ENCODE results near the gene FZD7. TPM values are rescaled to one million over a fixed set of nuclear protein-coding genes. Genes with fewer than 3 reads are reported as not detected.
A peak's percentile ranks its signal among the peaks of the same experiment; 100 is the strongest.

The FZD7 gene
- total and polyA plus RNA-seq, 5 donors: 8.0 to 34.3 (median 23.9) TPM

DNA sequence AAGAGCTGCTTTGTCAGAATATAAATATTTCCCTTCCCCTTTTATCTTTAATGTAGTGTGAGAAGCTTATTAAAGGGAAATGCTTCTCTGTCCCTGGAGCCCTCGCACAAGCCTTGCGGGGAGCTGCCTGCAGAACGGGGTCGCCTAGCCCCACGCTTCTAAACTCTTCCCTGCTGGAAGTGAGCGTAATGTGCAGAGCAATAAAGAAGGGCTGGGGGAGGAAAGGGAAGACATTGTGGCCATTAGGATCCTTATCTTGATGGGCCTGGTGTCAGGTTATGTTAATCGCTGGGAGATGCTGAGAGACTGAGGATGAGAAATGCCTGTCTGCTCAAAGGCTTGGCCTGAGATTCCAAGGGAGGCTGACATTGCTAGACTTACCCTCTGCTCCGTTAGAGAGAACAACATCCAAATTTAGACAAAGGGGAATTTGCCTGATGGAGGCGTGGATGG, 18.9 kb upstream of the FZD7 start:
- no peak for DNase-seq
- Histone ChIP-seq H3K4me3 (ENCODE audit: low read length) (no peak overlapping the region), H3K4me1 (ENCODE audit: control insufficient read depth, insufficient read depth, low read length) (peaks cover 5% of the 10 kb centered on the region), H3K27ac (ENCODE audit: low read length) (no peak overlapping the region), H3K27me3 (ENCODE audit: control insufficient read depth, insufficient read depth) (no peaks in the 10 kb centered on the region), H3K9me3 (ENCODE audit: control insufficient read depth, low read length) (no peaks in the 10 kb centered on the region)
- WGBS: 37% methylated on average over 9 of the region's 9 CpGs
- intact Hi-C loops (cut with DNase I): no loop called here
- ATAC-seq: no peak

DNA sequence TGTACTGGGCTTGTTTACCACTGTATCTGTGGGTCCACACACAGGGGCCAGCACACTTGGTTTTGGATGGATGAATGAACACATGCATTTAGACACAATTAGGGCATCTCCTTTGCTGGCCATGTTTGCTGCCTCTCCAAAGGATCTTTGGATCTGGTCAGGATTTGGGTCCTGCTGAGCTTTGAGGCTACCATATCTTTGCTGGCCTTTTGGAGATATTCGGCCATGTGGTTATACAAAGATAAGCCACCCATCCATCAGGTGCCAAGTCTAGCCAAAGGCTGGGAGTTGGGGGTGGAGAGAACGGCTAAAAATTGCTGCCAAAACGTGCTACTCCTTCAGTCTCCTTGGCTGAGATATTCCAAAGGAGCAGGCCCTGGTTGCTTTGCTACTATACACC, 18.2 kb upstream of the FZD7 start:
- DNase-seq (no peak), ATAC-seq (no peak)

DNA sequence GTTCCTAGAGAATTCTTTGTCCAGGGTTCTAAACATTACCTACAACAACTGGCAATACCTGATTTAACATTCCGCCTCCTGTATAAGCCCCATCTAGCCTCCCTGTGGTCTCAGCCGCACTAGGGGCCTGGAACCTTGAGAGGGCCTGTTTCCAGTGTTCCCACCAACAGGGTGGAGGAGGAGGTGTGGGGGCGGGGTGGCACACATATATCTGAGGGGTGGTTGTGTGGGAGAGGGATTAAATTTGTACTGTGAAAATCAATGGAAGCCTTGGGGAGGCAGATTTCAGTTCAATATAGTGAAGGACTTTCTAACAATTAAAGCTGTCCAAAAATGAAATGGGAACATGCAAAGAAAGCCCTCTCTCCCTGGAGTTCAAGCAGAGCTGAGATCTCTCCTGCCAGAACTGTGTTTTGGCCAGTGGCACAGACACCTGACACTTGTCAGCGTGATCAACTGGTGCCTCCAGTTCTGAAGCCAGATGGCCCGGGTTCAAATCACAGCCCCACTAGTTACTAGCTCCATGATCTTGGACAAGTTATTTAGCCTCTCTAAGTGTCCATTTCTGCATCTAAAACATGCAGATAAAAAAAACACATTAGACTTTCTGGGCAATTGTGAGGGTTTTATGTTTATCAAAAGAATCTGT, 17.0 kb upstream of the FZD7 start:
- WGBS: 72% methylated on average over 5 of the region's 5 CpGs
- DNase-seq: peak in 2 of 3 donors; percentile 73 to 86
- peak; percentile 58 to 71 for ATAC-seq
- Histone ChIP-seq H3K9me3 (ENCODE audit: control insufficient read depth, low read length) (no peaks in the 10 kb centered on the region), H3K4me3 (ENCODE audit: low read length) (no peak overlapping the region), H3K27ac (ENCODE audit: low read length) (no peak overlapping the region), H3K4me1 (ENCODE audit: control insufficient read depth, insufficient read depth, low read length) (peaks cover 5% of the 10 kb centered on the region), H3K27me3 (ENCODE audit: control insufficient read depth, insufficient read depth) (no peaks in the 10 kb centered on the region)
- intact Hi-C loops (cut with DNase I): no loop called here

More for the DNA sequence above, 18.2 kb upstream of the FZD7 start:
- no peaks in the 10 kb centered on the region for H3K9me3 ChIP-seq (ENCODE audit: control insufficient read depth, low read length)
- 51% methylated on average over 3 of the region's 3 CpGs for WGBS
- peaks cover 5% of the 10 kb centered on the region for H3K4me1 ChIP-seq (ENCODE audit: control insufficient read depth, insufficient read depth, low read length)
- H3K27ac ChIP-seq (ENCODE audit: low read length): no peak overlapping the region
- H3K4me3 ChIP-seq (ENCODE audit: low read length): no peak overlapping the region
- intact Hi-C loops (cut with DNase I): no loop called here
- H3K27me3 ChIP-seq (ENCODE audit: control insufficient read depth, insufficient read depth): no peaks in the 10 kb centered on the region

DNA sequence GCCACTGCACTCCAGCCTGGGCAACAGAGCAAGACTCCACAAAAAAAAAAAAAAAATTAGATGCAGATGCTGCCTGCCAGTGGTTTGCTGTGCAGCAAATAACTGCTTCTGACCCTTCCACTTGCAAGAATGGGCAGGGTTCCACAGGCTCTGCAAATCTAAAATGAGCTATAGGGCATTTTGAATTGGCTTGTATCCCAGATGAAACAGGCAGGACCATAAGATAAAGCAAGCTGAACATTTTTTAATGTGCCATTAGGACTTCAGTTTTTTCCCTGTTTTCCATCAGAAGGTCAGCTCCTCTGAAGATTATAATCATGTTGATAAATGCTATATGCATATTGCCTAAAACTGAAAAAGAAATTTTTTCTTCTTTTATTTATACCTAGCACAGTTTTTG, 15.7 kb upstream of the FZD7 start:
- Histone ChIP-seq H3K27me3 (ENCODE audit: control insufficient read depth, insufficient read depth) (no peaks in the 10 kb centered on the region), H3K27ac (ENCODE audit: low read length) (no peak overlapping the region), H3K4me1 (ENCODE audit: control insufficient read depth, insufficient read depth, low read length) (peaks cover 5% of the 10 kb centered on the region), H3K4me3 (ENCODE audit: low read length) (no peak overlapping the region), H3K9me3 (ENCODE audit: control insufficient read depth, low read length) (no peaks in the 10 kb centered on the region)
- no peak for ATAC-seq
- no peak for DNase-seq
- intact Hi-C loops (cut with DNase I): no loop called here

DNA sequence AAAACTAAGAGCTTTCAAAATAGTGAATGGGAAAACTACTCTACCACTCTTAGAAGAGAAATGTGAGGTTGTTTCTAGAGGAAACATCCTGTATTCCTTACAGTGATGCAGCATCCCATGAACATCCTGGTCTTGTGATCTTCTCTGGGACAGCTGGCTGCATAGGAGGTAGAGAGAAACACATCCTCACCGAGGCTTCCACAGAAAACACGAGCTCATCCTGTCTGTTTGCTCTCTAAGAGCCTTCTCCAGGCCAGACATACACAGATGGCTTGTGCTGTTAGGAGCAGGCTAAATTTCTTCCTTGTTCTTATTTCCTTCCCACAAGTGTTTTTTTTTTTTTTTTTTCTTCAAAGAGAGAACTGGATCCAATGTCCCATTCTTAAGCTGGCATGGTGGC, 14.7 kb upstream of the FZD7 start:
- peaks cover 5% of the 10 kb centered on the region for H3K4me1 ChIP-seq (ENCODE audit: control insufficient read depth, insufficient read depth, low read length)
- 17% methylated on average over 2 of the region's 2 CpGs for WGBS

DNA sequence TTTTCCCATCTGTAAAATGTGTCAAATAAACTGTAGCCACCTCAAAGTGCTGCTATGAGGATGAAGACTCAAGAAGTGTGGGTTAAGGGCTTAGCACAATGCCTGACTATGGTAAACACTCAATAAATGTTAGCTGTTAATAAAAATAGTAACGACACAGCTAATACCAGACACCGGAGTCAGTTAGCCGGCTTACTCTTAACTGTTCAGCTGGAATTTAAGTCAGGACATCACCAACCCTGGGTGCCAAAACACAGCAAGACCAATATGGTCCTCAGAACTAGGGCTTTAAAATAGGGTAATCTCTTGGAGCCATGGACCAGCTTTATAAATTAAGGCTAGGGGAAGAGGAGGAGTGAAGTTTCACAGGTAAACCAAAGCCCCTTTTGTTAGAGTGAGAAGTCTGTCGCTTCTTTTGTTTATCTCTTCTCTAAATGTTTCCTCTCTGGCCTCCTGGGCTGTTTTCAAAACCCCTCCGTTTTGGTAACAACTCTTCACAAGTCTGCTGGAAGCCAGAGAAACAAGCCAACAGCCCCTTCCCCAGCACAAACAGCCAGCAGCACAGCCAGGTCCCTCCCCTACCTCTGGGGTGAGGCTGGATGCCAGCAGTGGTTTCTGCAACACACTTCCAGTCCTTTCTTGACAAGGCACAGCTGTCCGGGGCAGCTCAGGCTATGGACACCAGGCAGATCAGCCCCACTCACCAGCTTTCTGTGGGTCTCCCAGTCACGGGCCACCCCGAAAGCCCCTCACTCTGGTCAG, 13.8 kb upstream of the FZD7 start:
- Histone ChIP-seq H3K9me3 (ENCODE audit: control insufficient read depth, low read length) (no peaks in the 10 kb centered on the region), H3K4me3 (ENCODE audit: low read length) (no peak overlapping the region), H3K27me3 (ENCODE audit: control insufficient read depth, insufficient read depth) (no peaks in the 10 kb centered on the region), H3K27ac (ENCODE audit: low read length) (no peak overlapping the region), H3K4me1 (ENCODE audit: control insufficient read depth, insufficient read depth, low read length) (peaks cover 5% of the 10 kb centered on the region)
- ATAC-seq: peak; percentile 46 to 58
- DNase-seq: peak in 2 of 3 donors; percentile 33 to 77
- 41% methylated on average over 8 of the region's 8 CpGs for WGBS
- intact Hi-C loops (cut with DNase I): no loop called here

More for the DNA sequence above, 14.7 kb upstream of the FZD7 start:
- Histone ChIP-seq H3K27ac (ENCODE audit: low read length) (no peak overlapping the region), H3K9me3 (ENCODE audit: control insufficient read depth, low read length) (no peaks in the 10 kb centered on the region), H3K27me3 (ENCODE audit: control insufficient read depth, insufficient read depth) (no peaks in the 10 kb centered on the region), H3K4me3 (ENCODE audit: low read length) (no peak overlapping the region)
- intact Hi-C loops (cut with DNase I): no loop called here
- ATAC-seq (no peak), DNase-seq (no peak)

DNA sequence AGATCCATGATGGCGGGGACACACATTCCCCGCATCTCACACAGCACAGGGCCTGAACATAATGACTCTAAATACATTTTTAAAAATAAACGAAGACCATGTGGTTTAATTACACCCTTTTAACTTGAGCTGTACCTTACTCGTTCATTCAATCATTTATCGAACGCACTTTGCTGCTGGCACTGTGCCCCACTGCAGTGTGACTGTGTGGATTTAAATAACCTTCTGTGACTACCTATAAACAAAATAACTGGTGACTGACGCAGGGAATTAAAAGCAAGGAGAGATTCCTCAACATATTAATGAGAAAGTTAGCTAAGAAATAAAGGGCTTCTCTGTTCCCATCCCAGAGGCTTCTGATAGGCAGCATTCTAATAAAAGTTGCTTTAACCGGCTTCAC, 10.9 kb upstream of the FZD7 start:
- intact Hi-C loops (cut with DNase I): no loop called here
- no peaks in the 10 kb centered on the region for H3K9me3 ChIP-seq (ENCODE audit: control insufficient read depth, low read length)
- peak in 1 of 3 donors; percentile 45 for DNase-seq
- WGBS: 65% methylated on average over 8 of the region's 8 CpGs
- H3K4me3 ChIP-seq (ENCODE audit: low read length): no peak overlapping the region
- H3K27me3 ChIP-seq (ENCODE audit: control insufficient read depth, insufficient read depth): no peaks in the 10 kb centered on the region
- H3K27ac ChIP-seq (ENCODE audit: low read length): no peak overlapping the region
- ATAC-seq: no peak
- H3K4me1 ChIP-seq (ENCODE audit: control insufficient read depth, insufficient read depth, low read length): no peaks in the 10 kb centered on the region

DNA sequence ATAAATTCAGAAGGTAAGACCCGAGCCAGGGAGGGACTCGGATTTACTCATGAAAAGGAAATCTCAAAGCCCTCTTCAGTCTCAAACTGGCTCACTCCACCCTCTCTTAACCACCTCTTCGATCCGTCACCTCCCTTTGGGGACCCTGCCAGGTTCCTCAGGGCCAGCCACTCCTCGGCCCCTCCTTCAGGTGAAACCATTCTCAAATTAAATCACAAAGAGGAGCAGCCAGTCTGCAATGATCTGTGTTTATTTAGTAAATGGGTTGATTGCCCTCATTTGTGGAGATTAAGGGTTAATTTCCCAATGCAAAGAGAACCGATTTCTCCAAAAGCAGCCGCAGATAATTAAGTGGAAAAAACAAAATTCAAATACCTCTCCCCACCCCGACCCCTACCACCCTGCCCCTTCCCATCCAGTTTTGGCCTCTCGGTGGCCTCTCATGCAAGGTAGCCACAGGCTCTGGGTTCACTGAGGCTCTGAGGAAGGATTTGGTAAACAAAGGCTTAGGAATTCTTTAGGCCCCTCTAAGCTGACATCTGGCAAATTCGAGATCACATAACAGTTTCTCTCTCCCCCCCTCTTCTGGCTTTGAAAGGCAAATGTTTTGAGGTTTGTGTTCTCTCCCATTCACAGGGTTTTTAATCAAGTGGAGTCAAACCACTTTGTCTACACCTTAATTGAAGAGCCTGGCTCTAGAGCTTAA, 10.3 kb upstream of the FZD7 start:
- Histone ChIP-seq H3K4me3 (ENCODE audit: low read length) (no peak overlapping the region), H3K9me3 (ENCODE audit: control insufficient read depth, low read length) (no peaks in the 10 kb centered on the region), H3K27me3 (ENCODE audit: control insufficient read depth, insufficient read depth) (no peaks in the 10 kb centered on the region), H3K27ac (ENCODE audit: low read length) (no peak overlapping the region), H3K4me1 (ENCODE audit: control insufficient read depth, insufficient read depth, low read length) (no peaks in the 10 kb centered on the region)
- DNase-seq (no peak), ATAC-seq (no peak)
- WGBS: 57% methylated on average over 10 of the region's 10 CpGs
- intact Hi-C loops (cut with DNase I): no loop called here

DNA sequence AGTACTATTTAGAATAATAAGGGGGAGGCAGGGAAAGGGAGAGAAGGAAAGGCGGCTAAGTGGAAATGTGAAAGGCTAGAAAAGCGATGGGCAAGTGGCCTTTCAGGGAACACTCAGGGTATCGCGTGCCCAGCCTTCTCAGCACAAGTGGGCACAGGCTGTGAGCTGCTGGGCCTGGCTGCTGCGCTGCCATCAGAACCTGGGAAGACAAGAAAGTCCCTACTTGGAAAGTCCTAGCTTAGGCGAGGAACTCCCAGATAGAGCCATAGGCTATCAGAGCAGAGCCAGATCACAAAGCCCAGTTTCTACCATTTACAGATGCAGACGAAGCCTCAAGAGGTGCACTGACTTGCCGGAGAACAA, 9.8 kb upstream of the FZD7 start:
- Histone ChIP-seq H3K4me3 (ENCODE audit: low read length) (no peak overlapping the region), H3K4me1 (ENCODE audit: control insufficient read depth, insufficient read depth, low read length) (no peaks in the 10 kb centered on the region), H3K9me3 (ENCODE audit: control insufficient read depth, low read length) (no peaks in the 10 kb centered on the region), H3K27me3 (ENCODE audit: control insufficient read depth, insufficient read depth) (no peaks in the 10 kb centered on the region), H3K27ac (ENCODE audit: low read length) (no peak overlapping the region)
- peak in 1 of 2 donors; percentile 18 for ATAC-seq
- no peak for DNase-seq
- 88% methylated on average over 8 of the region's 8 CpGs for WGBS
- intact Hi-C loops (cut with DNase I): no loop called here

DNA sequence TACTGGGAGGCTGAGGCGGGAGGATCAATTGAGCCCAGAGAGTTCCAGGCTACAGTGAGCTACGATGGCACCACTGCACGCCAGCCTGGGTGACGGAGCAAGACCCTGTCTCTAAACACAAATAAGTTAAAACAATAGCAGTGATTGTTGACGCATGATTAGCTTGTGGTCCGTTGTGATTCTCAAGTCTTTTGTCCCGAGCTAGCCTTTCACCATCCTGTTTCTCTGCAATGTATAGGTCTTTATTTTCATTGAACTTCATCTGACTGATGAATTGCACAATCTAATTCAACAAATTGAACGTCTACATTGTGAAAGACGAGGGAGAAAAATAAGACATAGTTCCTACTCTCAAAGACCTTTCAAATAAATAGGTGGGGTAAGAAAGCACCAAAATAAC, 8.8 kb upstream of the FZD7 start:
- Histone ChIP-seq H3K27me3 (ENCODE audit: control insufficient read depth, insufficient read depth) (no peaks in the 10 kb centered on the region), H3K9me3 (ENCODE audit: control insufficient read depth, low read length) (no peaks in the 10 kb centered on the region), H3K27ac (ENCODE audit: low read length) (no peak overlapping the region), H3K4me1 (ENCODE audit: control insufficient read depth, insufficient read depth, low read length) (no peaks in the 10 kb centered on the region), H3K4me3 (ENCODE audit: low read length) (no peak overlapping the region)
- 86% methylated on average over 9 of the region's 9 CpGs for WGBS
- no peak for DNase-seq
- intact Hi-C loops (cut with DNase I): no loop called here
- no peak for ATAC-seq

DNA sequence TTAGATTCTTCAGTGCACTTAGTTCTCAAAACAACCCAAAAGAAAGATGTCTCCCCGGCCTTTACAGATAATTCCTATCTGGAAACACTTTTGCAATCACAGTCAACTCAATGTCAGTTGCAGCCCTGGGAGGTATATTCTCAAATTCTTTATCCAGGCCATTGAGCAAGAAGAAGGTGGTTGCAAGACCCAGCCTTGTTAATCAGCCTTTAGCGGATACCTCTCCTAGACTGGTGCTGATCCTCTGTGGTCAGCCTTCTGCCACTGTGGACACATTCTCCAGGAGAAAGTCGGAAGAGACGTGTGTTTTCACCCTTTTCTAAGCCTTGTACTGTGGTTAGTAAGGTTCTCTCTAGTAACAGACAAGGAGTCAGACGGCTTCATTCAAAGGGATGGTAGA, 7.8 kb upstream of the FZD7 start:
- H3K4me3 ChIP-seq (ENCODE audit: low read length): no peak overlapping the region
- ATAC-seq: no peak
- H3K27ac ChIP-seq (ENCODE audit: low read length): no peak overlapping the region
- no peaks in the 10 kb centered on the region for H3K27me3 ChIP-seq (ENCODE audit: control insufficient read depth, insufficient read depth)
- intact Hi-C loops (cut with DNase I): no loop called here
- no peaks in the 10 kb centered on the region for H3K9me3 ChIP-seq (ENCODE audit: control insufficient read depth, low read length)
- no peak for DNase-seq
- H3K4me1 ChIP-seq (ENCODE audit: control insufficient read depth, insufficient read depth, low read length): no peaks in the 10 kb centered on the region
- 87% methylated on average over 5 of the region's 5 CpGs for WGBS
